ENCODE results near the gene ZNF107.
"Not testable (repeated sequence)": the region's sequence is repeated elsewhere in the genome, so short reads cannot be mapped to it uniquely, and the experiment has no call there.

ZNF107 gene

GRCh38 chr7:64651203-64651602 lies 14.7 kb upstream of the ZNF107 start:
- FAIRE-seq: no peak

GRCh38 chr7:64651632-64652165 lies 14.2 kb upstream of the ZNF107 start:
- no peak for FAIRE-seq

- FAIRE-seq: no peak
Observed at GRCh38 chr7:64653721-64654401, 12.1 kb upstream of the ZNF107 start.

GRCh38 chr7:64654796-64655548 lies 11.0 kb upstream of the ZNF107 start:
- no peak for FAIRE-seq

- no peak for FAIRE-seq
Observed at GRCh38 chr7:64655811-64656210, 10.1 kb upstream of the ZNF107 start.

GRCh38 chr7:64656489-64656888 lies 9.4 kb upstream of the ZNF107 start:
- FAIRE-seq: no peak

GRCh38 chr7:64662091-64662490 lies 3.8 kb upstream of the ZNF107 start:
- FAIRE-seq: not testable (repeated sequence)

- FAIRE-seq: no peak
Observed at GRCh38 chr7:64666663-64667050, 724 bp downstream of the ZNF107 start.

GRCh38 chr7:64667311-64667710 lies 1.4 kb downstream of the ZNF107 start:
- FAIRE-seq: no peak

- no peak for FAIRE-seq
Observed at GRCh38 chr7:64672414-64672813, 6.5 kb downstream of the ZNF107 start.

GRCh38 chr7:64685091-64685490 lies 19.2 kb downstream of the ZNF107 start:
- no peak for FAIRE-seq

GRCh38 chr7:64685741-64686140 lies 19.8 kb downstream of the ZNF107 start:
- no peak for FAIRE-seq

GRCh38 chr7:64686493-64687184 lies 20.7 kb downstream of the ZNF107 start:
- no peak for FAIRE-seq

GRCh38 chr7:64687249-64687648 lies 21.3 kb downstream of the ZNF107 start:
- FAIRE-seq: no peak

GRCh38 chr7:64688988-64689387 lies 23.1 kb downstream of the ZNF107 start:
- FAIRE-seq: no peak

- no peak for FAIRE-seq
Observed at GRCh38 chr7:64691831-64692230, 25.9 kb downstream of the ZNF107 start.

- FAIRE-seq: not testable (repeated sequence)
Observed at GRCh38 chr7:64697863-64698262, 31.9 kb downstream of the ZNF107 start.

GRCh38 chr7:64706625-64707292 lies 40.8 kb downstream of the ZNF107 start:
- FAIRE-seq: no peak

GRCh38 chr7:64717896-64718295 lies 52.0 kb downstream of the ZNF107 start:
- FAIRE-seq: not testable (repeated sequence)

GRCh38 chr7:64729089-64729848 lies 63.3 kb downstream of the ZNF107 start:
- FAIRE-seq: no peak

- FAIRE-seq: no peak
Observed at GRCh38 chr7:64733550-64734240, 67.8 kb downstream of the ZNF107 start.

GRCh38 chr7:64736575-64736974 lies 70.6 kb downstream of the ZNF107 start:
- FAIRE-seq: no peak

Data from TTC549 (cell line).